NT2/D1 (cell line): ENCODE data around the gene ZNF334.

Experiments used
- SUZ12 ChIP-seq: IDR thresholded peaks from 2 replicates; pipeline ENCODE4 v1.6.1; 2011; ENCODE audit not compliant: insufficient read length, insufficient read depth; ENCODE audit errors: extremely low read depth
- YY1 ChIP-seq: IDR thresholded peaks from 2 replicates; pipeline ENCODE4 v1.6.1; 2011; ENCODE audit not compliant: insufficient read length, insufficient read depth
- ZNF274 ChIP-seq: IDR thresholded peaks from 2 replicates; pipeline ENCODE4 v1.6.1; 2011; ENCODE audit warnings: mild to moderate bottlenecking, low read depth, low read length

- TF ChIP-seq SUZ12: no peak
- no peak for TF ChIP-seq YY1
- no peak for TF ChIP-seq ZNF274
These were observed 29.7 kb upstream of the ZNF334 start for GRCh38 chr20:46543033-46543432.
